MM.1S (cell line): ENCODE data around the gene IFI35.

ENCODE experiments used
- CTCF ChIP-seq: fragments of 300-600 bp; sonication (generic); IDR thresholded peaks from 2 replicates; pipeline ENCODE4 v1.5.1; 2016; ENCODE audit warnings: antibody characterized with exemption, low read length, mixed read lengths
- EZH2 ChIP-seq: fragments of 300-600 bp; sonication (generic); optimal IDR thresholded peaks from 2 replicates; pipeline ENCODE3; 2017; ENCODE audit warnings: low read depth, mild to moderate bottlenecking, antibody characterized with exemption, low read length, mixed read lengths
- EZH2phosphoT487 ChIP-seq: fragments of 300-600 bp; sonication (generic); IDR thresholded peaks from 2 replicates; pipeline ENCODE4 v1.6.1; 2018; ENCODE audit warnings: antibody characterized with exemption, low read length

GRCh38 chr17:43042025-43042628 lies 35.5 kb downstream of the IFI35 start:
- TF ChIP-seq CTCF (no peak), EZH2 (no peak), EZH2phosphoT487 (no peak)
